NCI-H510A treated with DMSO at 0.1 percent for 48 hours (cell line): ENCODE measurements around the gene TMEM40.
A peak's percentile ranks its signal among the peaks of the same experiment; 100 is the strongest.
"Not testable (repeated sequence)": the region's sequence is repeated elsewhere in the genome, so short reads cannot be mapped to it uniquely, and the experiment has no call there.

Experiments used
- DNase-seq: peaks from one replicate; lab custom pipeline; 2025; lab: John Stamatoyannopoulos, UW

TMEM40 gene, protein sequence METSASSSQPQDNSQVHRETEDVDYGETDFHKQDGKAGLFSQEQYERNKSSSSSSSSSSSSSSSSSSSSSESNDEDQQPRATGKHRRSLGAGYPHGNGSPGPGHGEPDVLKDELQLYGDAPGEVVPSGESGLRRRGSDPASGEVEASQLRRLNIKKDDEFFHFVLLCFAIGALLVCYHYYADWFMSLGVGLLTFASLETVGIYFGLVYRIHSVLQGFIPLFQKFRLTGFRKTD

DNA sequence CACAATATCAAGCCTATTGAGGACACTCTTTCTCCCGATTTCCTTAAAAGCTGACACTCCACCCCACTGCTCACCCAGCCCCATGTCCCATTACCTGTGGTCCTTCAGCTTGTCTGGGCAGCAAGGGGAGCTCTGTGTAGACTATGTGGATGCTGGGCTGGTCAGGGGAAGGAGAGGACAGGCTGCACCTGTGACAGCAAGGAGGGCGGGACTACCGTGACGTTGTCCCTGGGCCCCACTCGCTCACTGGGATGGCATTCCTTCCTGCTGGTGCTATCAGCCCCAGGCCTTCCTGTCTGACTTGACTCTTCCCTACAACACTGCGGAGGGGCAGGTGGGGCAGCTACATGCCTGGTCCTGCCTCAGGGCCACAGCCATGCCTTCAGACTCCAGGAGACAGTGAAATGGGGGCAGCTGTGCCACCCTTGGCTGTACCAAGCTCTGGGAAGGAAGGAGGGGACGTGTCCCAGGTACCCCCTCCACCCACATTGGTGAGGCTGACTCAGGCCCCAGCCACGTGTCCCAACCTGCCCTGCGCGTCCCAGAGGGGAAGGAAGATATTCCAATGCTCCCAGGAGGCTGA lies at the start of gene TMEM40:
TSS of gene TMEM40 (minus strand) at position 163 of the 583 bp plus-strand sequence. CDS start 9,427 bp downstream, outside the sequence.
- peak; percentile 17 for DNase-seq

DNA sequence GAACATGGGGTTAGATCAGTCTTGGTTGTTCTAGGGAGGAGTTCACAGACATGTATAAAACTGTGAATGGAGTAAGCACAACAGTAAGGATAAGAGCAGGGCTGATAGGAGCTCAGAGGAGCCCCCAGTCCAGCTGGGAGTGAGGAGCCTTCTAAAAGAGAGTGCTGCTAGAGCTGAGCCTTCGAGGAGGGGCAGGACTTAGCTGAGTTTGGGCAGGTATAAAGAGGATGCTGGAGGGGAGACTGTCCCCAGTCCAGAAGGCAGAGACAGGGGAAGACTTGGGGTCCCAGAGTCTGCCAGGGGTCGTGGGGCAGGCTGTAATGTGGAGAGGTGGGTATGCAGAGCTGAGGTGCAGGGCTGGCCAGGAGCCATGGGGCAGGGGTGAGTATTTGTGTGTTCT lies 49.5 kb upstream of the TMEM40 start:
- DNase-seq, result no peak

DNA sequence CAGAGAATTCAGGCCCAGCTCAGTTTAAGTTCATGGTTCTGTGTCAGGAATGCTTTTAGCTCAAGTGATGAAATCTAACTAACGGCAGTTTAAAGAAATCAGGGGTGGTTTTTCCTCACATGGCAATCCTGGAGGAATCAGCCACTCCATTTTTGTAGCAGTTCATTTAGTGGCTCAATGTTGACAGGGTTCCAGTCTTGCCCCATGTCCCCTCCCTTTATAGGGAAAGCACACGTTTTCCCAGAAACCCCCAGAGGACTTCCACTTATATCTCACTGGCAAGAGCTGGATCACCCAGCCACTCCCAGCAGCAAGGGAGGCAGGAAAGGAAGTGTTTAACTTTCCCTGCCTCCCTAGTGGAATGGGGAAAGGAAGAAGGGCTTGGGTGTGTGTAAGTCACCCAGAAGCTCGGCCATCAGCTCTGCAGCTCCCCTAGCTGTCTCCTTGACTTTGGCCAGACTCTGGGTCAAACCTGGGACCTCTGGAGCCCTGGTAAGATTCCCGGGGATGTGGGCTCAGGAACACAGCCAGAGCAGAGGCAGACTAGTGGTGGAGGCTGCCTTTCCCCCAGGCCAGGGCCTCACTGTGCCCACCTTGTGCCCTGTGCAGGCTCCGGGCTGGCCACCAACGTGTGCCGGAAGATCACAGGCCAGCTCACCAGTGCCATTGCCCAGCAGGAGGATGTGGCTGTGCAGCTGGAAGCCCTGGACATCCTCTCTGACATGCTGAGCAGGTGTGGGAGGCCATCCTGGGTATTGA lies 48.7 kb upstream of the TMEM40 start:
- DNase-seq, result no peak

DNA sequence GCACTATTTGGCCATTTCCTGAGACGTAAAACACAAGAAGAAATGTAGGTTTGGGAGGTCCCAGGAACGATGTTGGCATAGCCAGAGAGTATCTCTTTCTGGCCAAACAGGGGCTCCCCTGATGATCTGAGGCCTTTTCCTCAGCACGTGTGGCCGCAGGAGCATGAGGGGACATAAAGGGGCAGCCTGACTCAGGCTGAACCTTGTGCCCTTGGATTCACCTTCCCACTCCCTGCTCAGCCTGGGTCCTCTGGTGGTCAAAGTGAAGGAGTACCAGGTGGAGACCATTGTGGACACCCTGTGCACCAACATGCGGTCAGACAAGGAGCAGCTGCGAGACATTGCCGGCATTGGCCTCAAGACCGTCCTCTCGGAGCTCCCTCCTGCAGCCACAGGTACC lies 48.0 kb upstream of the TMEM40 start:
- DNase-seq, result no peak

DNA sequence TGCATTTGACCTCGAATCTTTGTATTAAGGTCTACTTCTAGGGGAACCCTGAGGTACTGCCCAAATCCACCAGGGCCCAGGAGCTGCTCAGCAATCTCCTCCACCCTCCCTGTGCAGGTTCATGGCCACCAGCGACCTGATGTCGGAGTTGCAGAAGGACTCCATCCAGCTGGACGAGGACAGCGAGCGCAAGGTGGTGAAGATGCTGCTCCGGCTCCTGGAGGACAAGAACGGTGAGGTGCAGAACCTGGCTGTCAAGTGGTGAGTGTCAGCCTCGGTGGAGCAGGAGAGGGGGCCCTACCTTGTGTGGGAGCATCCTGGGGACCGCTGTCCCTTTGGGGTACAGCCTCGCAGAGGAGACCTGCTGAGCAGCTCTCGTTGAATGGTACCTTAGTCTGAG lies 44.3 kb upstream of the TMEM40 start:
- no peak for DNase-seq

DNA sequence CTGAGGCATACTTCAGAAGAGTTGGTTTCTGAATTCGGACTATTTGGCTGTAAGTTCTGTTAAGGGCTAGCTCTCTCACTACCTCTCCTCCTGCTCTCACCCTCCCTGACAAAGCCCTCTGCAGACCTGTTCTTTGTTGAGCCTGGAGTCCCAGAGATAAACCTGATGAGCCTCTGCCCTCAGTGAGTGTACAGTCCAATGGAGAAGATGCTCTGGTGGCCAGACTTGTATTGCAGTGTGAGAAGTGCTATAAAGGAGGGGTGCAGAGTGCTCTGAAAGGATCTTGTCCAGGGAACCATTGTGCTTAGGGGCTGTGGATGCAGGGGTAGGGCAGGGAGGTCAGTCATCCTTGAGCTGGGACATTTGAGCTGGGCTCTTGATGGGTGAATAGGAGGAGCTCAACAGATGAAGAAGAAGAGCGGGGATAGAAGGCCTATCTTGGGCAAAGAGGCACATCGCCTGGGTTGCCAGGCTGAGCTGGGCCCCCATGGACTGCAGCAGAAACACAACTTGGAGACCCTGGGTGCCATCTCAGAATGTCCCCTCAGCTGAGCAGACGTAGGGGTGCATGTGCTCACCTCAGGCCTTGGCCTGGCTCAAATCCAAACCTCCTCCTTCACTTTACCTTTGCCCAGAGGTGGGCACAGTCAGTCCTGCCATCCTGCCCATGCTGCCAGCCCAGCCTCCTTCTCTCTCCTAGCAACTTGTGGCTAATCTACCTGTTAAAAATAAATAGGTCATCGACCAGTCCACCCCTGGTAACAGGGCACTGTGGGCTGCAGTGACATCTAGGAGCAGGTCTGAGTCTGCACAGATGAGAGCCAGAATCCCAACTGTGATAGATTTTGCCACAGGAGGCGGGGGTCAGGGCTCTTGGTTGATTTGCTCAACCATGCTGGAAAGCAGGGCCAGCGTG lies 40.7 kb upstream of the TMEM40 start:
- DNase-seq, result no peak

DNA sequence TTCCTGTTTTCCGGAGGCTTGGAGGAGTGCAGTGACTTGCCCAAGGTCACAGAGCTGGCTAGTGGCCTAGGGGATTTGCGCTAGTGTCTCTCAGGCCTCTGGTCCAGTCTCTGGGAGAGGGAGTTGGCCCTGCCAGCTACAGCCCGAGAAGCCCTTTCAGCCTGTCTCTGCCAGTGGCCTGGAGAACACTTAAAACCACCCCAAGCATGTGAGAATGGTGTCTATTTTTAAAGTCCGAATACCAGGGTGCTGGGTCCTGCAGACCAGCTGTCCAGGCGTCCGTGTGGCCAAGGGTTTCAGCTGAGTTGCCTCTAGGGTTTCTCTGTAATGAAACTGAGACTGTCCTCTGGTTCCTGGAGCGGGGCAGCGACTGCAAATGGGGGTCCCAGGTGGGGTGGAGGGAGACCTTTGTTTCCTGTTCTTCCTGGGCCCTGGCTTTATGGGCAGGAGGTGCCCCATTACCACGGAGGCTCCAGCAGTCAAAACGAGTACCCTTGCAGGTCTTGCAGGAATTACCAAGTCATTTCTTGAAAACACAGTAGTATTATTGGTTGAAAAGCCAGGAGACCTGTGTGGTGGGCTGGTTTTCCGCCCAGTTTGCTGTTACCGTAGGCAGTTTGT lies 39.6 kb upstream of the TMEM40 start:
- DNase-seq, result no peak

DNA sequence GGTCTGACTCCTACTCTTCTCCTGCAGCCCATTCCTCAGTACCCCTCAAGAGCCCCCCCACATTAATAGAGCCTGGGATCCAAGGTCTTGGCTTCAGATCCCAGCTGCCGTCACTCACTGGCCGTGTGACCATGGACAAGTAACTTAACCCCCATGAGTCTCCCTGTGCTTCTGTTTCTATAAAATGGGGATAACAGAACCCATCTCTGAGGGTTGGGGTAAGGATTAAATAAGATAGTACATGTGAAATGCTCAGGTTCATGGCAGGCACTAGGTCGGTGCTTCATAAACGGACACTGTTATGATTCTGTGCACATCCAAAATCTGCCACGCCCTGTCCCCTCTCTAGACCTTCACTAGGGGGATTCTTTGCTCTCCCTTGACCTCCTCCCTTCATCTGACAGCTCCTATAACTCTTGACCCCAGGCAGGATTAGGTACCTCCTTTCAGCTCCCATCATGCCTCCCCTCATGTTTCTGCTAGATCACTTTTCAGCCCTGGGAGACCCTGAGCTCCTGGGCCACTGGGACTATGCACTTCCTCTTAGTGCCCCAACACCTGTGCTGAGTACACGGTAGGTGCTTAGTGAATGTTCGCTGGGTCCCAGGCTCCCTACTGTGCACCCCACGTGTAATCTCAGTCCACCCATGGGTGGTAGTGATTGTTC lies 39.0 kb upstream of the TMEM40 start:
- DNase-seq, result no peak

DNA sequence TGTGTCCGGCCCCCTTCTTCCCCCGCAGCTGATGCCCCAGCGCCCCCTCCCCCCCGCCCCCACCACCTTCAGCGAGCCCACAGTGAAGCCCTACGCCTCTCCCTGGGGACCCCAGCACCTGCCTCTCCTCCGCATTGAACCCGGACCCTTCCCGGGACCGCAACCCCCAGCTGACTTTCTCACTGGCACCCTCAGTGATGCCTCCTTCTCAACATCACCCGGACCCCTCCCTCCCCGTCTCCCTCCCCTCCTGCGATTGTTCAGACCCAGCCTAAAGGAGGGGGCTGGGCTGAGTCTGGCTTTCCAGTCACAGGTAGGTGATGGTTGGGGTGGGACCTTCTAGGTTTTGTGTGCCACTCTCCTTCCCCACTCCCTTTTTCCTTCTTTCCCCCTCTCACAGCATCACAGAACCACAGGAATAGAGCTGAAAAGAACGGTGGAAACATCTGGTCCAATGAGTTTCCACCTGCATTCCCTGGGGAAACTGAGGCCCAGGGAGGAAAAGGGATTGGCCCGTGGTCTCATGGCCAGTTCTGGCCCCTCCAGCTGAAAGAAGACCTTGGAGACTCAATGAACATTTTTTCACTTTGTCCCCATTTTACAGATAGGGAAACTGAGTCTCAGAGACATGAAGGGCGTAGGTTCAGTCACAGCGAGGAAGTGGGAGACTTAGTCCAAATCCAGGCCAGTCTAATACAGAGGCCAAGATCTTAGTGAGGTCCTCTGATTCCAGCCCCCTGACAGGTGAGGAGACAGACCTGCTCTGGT lies 38.2 kb upstream of the TMEM40 start:
- no peak for DNase-seq

DNA sequence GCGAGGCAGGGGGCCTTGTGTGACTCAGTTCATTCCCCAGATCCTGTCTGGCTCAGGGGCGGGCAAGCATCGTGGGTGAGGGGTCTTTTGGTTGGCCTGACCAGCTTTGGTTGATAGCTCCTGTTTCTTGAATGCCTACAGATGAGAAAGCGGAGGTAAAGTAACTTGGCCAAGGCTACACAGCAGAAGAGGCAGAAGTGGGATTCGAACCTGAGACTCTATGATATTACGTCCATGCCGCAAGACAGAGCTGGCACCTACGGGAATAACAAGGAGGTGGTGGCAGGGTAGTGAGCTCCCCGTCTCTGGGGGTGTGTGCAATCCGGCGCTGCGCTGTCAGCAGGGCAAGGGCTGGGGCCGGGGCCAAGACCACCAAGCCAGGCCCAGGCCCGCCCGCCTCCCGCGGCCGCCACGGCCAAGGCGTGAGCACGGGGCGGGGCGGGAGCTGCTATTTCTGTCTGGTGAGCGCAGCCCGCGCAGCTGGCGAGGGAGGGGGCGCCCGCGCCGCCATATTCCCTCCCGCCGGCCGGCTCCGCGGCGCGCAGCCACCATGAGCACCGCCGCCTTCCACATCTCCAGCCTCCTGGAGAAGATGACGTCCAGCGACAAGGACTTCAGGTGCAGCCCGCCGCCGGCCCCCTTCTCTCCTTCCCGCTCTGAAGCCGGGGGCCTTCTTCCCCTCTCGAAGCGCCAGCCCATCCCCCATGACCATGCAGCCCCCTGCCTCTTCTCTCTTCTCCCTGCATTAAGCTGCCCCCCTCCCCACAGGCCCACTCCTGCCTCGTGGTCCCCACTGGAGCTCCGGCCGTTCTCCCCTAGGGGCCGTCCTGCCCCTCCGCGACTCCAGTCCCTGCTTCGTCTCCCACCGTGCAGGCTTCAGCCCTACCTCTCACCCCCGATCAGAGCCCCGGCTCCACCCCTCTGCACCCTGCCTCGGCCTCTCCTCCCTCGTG lies 37.4 kb upstream of the TMEM40 start, which contains the start of gene CAND2:
TSS of gene CAND2 (plus strand) at position 510 of the 953 bp plus-strand sequence. CDS start at position 551, 41 bp downstream.
- peak; percentile 31 for DNase-seq

DNA sequence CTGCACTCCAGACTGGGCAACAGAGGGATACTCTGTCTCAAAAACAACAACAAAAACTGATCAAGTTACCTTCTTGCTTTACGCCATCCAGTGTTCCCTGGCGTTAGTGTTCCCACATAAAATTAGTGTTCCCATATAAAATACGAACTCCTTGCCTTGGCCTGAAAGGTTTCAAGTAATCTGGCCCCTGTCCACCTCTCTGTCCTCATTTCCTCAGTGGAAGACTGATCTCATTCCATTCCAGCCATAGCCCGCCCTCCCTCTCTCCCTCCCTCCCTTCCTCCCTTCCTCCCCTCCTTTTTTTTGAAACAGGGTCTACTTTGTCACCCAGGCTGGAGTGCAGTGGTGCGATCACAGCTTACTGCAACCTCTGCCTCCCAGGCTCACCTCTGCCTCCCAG lies 34.6 kb upstream of the TMEM40 start:
- no peak for DNase-seq

DNA sequence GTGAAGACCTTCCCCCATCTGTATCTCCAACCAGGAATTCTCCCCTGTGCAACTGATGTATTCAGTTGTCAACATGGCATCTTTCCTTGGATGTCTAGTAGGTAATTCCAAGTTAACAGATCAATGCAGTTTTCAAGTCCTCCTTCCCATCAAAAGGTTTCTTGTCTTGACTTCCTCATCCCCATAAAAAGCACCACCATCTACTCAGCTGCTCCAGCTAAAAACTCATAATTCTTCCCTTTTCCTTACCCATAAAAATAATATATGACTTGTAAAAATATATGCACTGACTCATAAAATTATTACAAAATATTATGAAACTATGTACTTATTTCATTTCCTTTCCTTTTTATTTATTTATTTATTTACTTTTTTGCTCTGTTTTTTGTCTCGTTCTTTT lies 32.4 kb upstream of the TMEM40 start:
- DNase-seq, result no peak

DNA sequence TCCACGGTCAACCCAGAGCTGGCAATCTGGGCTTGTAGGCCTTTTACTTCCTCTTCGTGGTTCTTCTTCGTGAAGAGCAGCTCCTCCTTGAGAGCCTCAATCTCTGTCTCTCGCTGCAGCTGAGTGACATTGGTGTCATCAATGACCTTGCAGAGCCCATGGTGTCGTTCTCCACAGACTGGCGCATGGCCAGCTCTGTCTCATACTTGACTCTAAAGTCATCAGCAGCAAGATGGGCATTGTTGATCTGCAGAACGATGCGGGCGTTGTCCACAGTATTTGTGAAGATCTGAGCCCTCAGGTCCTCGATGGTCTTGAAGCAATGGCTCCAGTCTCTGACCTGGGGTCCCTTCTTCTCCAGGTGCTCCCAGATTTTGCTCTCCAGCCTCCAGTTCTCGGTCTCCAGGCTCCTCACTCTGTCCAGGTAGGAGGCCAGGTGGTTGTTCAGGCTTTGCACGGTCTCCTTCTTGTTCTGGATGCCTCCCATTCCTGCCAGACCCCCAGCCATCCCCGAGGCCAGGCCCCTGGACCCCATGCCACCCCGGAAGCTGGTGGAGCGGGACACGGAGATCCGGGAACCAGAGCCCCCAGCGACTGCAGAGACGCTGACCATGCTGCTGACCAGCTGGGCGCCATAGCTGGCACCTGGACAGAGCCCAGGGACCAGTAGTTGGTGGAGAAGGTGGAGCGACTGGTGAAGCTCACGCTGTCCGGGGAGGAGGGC lies 29.1 kb upstream of the TMEM40 start:
- DNase-seq, result not testable (repeated sequence)

DNA sequence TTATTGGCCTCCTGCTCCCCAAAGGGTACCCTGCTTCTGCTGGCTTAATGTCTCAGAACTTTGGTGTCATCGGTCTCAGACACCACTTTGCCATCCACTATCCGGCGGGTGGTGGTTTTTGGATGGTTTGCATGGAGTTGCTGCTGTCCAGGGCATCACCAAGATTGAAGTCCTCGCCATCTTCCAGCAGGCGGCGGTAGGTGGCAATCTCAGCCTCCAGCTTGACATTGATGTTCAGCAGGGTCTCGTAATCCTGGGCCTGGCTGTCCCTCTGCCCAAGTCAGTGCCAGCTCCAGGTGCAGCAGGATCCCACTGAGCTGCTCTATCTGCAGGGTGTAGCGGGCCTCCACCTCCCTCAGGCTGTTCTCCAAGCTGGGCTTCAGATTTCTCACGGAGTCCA lies 28.3 kb upstream of the TMEM40 start:
- DNase-seq, result peak; percentile 7

DNA sequence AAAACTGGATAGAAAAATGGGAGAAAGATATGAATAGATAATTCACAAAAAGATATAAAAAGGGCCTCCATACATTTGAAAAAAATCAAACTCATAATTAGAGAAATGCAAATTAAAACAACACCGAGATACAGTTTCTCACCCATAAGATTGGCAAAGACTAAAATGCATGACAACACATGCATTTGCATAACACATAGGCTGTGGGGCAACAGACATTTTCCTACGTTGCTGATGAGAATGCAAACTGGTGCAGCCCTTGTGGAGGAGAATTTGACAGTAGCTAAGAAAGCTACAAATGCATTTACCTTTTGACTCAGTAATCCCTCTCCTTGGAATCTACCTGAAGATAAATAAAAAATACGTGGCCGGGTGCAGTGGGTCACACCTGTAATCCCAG lies 26.0 kb upstream of the TMEM40 start:
- DNase-seq, result no peak

DNA sequence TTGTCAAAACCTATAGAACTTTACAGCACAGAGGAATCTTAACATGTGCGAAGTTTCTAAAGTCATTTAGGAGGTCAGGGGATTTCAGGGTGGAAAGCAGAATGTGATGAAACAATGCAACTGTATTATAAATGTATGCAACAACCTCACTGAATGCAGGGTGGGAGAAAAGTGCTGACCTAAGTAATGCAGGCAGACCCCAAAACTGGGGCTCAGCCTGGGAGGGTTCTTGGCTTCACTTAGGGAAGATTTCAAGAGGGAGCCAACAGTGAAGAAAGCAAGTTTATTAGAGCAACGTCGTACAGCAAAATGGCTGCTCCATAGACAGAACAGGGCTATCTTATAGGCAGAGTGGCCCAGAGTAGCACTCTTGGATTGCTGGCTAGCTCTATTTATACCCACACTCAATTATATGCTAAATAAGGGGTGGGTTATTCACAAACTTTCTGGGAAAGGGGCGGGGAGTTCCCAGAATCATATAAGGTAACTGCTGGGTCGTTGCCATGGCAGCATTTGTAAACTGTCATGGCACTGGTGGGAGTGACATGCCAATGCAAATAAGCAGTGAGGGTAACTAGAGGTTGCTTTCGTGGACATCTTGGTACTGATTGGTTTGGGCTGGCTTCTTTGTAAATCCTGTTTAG lies 23.2 kb upstream of the TMEM40 start:
- no peak for DNase-seq

DNA sequence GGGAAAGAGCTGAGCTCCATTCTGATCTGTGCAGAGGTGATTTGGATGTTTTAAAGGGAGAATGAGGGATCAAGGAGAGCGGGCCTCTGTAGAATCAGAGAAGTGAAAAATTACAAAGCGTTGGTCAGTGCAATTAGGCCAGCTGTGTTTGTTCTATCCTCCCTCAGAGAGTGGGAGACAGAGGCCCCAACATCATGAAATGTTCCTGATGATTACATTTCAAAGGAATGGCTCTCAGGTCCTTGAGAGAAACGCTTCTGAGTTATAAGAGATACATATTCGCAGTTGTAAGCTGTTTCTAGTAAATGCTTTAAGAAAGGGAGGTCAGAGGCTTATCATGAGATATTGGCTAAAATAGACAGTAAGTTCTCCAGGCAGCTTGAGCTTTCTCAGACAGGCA lies 21.7 kb upstream of the TMEM40 start:
- no peak for DNase-seq

DNA sequence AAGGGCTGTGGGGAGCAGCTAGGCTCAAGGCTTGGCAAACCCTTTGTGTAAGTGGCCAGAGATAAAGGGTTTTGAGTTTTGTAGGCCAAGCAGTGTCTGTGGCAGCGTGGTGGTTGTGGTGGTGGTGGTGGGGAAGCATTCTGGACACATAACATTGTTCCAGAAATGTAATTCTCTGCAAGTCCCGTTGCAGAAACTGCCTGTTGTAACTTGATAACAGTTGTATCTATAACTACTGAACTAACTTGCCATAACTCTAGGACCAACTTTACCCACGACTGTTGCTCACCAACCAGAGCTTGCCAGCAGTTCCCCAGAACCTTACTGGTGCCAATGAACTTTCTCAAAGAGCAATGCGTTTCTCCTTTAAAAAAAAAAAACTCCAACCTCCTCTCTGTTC lies 18.1 kb upstream of the TMEM40 start:
- DNase-seq, result no peak
